Spleen (tissue), 7 donors: ENCODE results near the gene INIP.

Experiments
- CTCF ChIP-seq, 11 experiments: fragments of 200-600 bp in 7 of 11; fragments of 450-650 bp in 4 of 11; sonication (generic) in 4 of 11; IDR thresholded peaks in 8 of 11; conservative IDR thresholded peaks in 3 of 11; 1 replicate in 7 of 11; 2 replicates in 4 of 11; pipeline versions ENCODE4 v1.4.0 to v1.8.0; 2016 to 2021; ENCODE audit warnings: antibody characterized with exemption in 11 of 11, inconsistent platforms in 4 of 11, mild to moderate bottlenecking in 1 of 11
- POLR2A ChIP-seq, 3 donors: fragments of 450-650 bp; IDR thresholded peaks; one replicate each; pipeline ENCODE4 v1.5.1; 2017; ENCODE audit warnings: antibody characterized with exemption in 3 of 3, mild to moderate bottlenecking in 1 of 3
- POLR2AphosphoS5 ChIP-seq, 3 donors: sonication (generic); formaldehyde crosslinking; IDR thresholded peaks; one replicate each; pipeline ENCODE4 v1.5.1; 2017; ENCODE audit warnings: antibody characterized with exemption in 3 of 3
- donor health status: DM: no; HTN: no; CAD: no; lungs with moderate emphysema.
- donor health status: DM: no; HTN: no; CAD: no.
- donor health status: DM: no; HTN: no; CAD: no.

- TF ChIP-seq POLR2A (IDR thresholded peaks at IDR 0.05), result no peak
- no peak for TF ChIP-seq CTCF (IDR thresholded peaks at IDR 0.05 in 8 of 11, conservative IDR thresholded peaks at IDR 0.05 in 3 of 11)
- no peak for TF ChIP-seq POLR2AphosphoS5 (IDR thresholded peaks at IDR 0.05)
Measured at GRCh38 chr9:112743216-112743836, 25.4 kb upstream of the INIP start.
